Smooth muscle cell of bladder (primary cell): Measurements from ENCODE around the gene SSX4. TPM values are rescaled to one million over a fixed set of nuclear protein-coding genes. Genes with fewer than 3 reads are reported as not detected.

Experiments
- total RNA-seq: library from RNA; depleted of rRNA; stranded (reverse); fragments of >200 nt; gene quantifications from 2 replicates; pipeline ENCODE4 v1.2.3, GENCODE V29; 2014

SSX4 gene
- not detected in 2 replicates for total RNA-seq

DNA sequence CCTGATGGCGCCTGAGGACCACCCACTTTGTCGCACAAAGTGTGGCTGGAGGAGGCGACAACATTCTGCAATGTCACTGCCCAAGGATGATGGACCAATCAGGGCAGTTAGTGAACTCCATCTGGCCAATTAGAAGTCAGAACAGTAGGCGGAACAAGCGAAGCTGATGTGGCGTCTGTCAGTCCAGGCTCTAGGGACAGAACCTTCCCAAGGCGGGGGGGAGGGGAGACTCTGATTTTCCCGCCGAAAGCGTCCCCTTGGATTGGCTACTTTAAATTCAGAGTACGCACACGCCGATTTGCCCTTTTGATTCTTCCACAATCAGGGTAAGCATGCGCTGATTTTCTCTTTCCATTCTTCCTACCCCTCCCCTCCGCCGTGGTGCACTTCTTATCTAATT lies at the start of gene SSX4:
Gene SSX4 (plus strand): TSS at position 301 of the 400 bp plus-strand sequence. CDS start 515 bp downstream, outside the sequence.

GRCh38 chrX:48356315-48357094 lies 26.8 kb upstream of the SSX4 start, which contains the start of gene SSX3:
TSS of gene SSX3 (minus strand) at chrX:48356703. CDS start at chrX:48355249, 1,454 bp downstream.

GRCh38 chrX:48411860-48412259 lies 28.5 kb downstream of the SSX4 start, which contains the start of gene SSX4B:
TSS of gene SSX4B (minus strand) at chrX:48411960. CDS start at chrX:48411372, 588 bp downstream.

Other genes with a start within 250 kb of the SSX4 start
- gene SSX5, start 186.7 kb upstream of the SSX4 start, total RNA-seq, result not detected in 2 replicates
- 0.18 TPM in 1 of 2 replicates, not detected in the other for gene SSX1, start 128.1 kb upstream of the SSX4 start, total RNA-seq
- gene SSX3, start 26.8 kb upstream of the SSX4 start, total RNA-seq, result not detected in 2 replicates
- not detected in 2 replicates for gene SSX4B, start 28.4 kb downstream of the SSX4 start, total RNA-seq
- 23.3 and 40.4 TPM in 2 replicates for gene SLC38A5, start 86.7 kb downstream of the SSX4 start, total RNA-seq
- 33.6 and 35.8 TPM in 2 replicates for gene FTSJ1, start 92.7 kb downstream of the SSX4 start, total RNA-seq
- 10.0 and 11.1 TPM in 2 replicates for gene PORCN, start 125.5 kb downstream of the SSX4 start, total RNA-seq
- 50.1 and 72.2 TPM in 2 replicates for gene EBP, start 138.3 kb downstream of the SSX4 start, total RNA-seq
- 3.7 and 5.4 TPM in 2 replicates for gene TBC1D25, start 156.2 kb downstream of the SSX4 start, total RNA-seq
- gene RBM3, start 190.9 kb downstream of the SSX4 start, total RNA-seq, result 76.8 and 295 TPM in 2 replicates
- 171 and 172 TPM in 2 replicates for gene WDR13, start 214.0 kb downstream of the SSX4 start, total RNA-seq